ENCODE measurements around the gene PASD1.
"Not testable (repeated sequence)": the region's sequence is repeated elsewhere in the genome, so short reads cannot be mapped to it uniquely, and the experiment has no call there.

Gene PASD1

GRCh38 chrX:151570561-151570960 is 7.1 kb downstream of the PASD1 start:
- TF ChIP-seq, protein P1, sequence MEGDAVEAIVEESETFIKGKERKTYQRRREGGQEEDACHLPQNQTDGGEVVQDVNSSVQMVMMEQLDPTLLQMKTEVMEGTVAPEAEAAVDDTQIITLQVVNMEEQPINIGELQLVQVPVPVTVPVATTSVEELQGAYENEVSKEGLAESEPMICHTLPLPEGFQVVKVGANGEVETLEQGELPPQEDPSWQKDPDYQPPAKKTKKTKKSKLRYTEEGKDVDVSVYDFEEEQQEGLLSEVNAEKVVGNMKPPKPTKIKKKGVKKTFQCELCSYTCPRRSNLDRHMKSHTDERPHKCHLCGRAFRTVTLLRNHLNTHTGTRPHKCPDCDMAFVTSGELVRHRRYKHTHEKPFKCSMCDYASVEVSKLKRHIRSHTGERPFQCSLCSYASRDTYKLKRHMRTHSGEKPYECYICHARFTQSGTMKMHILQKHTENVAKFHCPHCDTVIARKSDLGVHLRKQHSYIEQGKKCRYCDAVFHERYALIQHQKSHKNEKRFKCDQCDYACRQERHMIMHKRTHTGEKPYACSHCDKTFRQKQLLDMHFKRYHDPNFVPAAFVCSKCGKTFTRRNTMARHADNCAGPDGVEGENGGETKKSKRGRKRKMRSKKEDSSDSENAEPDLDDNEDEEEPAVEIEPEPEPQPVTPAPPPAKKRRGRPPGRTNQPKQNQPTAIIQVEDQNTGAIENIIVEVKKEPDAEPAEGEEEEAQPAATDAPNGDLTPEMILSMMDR (IDR thresholded peaks at IDR 0.05; ENCODE audit: low read depth, low read length), result no peak
- no peak overlapping the region for H3K4me3 ChIP-seq (replicated peaks in 1 of 2; ENCODE audit: low read depth in 2 of 2, low read length in 2 of 2)
- no peak for DNase-seq (ENCODE audit: low read depth in 2 of 2)

GRCh38 chrX:151593384-151593783 is 29.9 kb downstream of the PASD1 start:
- H3K4me3 ChIP-seq (replicated peaks in 1 of 2; ENCODE audit: low read depth in 2 of 2, low read length in 2 of 2); DNase-seq (ENCODE audit: low read depth in 2 of 2): not testable (repeated sequence)

- TF ChIP-seq, protein P1 (IDR thresholded peaks at IDR 0.05; ENCODE audit: low read depth, low read length), result no peak
- H3K4me3 ChIP-seq (replicated peaks in 1 of 2; ENCODE audit: low read depth in 2 of 2, low read length in 2 of 2), result no peak overlapping the region
- no peak for DNase-seq (ENCODE audit: low read depth in 2 of 2)
Measured at GRCh38 chrX:151596282-151596681, 32.8 kb downstream of the PASD1 start.

- TF ChIP-seq, protein P1 (IDR thresholded peaks at IDR 0.05; ENCODE audit: low read depth, low read length), result no peak
- no peak overlapping the region for H3K4me3 ChIP-seq (replicated peaks in 1 of 2; ENCODE audit: low read depth in 2 of 2, low read length in 2 of 2)
Measured at GRCh38 chrX:151604931-151605330, 41.5 kb downstream of the PASD1 start.

DNA sequence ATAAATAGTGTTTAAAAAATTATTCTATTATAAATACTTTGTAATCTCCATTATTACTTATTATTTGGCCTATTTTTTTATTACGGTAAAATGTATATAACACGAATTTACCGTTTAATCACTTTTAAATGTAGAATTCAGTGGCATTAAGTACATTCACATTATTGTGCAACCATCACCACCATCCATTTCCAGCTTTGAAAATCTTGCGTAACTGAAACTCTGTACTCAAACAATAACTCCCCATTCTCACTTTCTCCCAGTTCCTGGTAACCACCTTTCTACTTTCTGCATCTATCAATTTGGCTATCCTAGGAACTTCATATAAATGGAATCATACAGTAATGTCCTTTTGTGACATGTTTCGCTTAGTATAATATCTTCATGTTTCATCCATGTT is 45.7 kb downstream of the PASD1 start:
- TF ChIP-seq, protein P1 (IDR thresholded peaks at IDR 0.05; ENCODE audit: low read depth, low read length), result no peak
- DNase-seq (ENCODE audit: low read depth in 2 of 2), result no peak
- H3K4me3 ChIP-seq (replicated peaks in 1 of 2; ENCODE audit: low read depth in 2 of 2, low read length in 2 of 2), result no peak overlapping the region

More at GRCh38 chrX:151604931-151605330, 41.5 kb downstream of the PASD1 start:
- DNase-seq (ENCODE audit: low read depth in 2 of 2), result no peak

DNA sequence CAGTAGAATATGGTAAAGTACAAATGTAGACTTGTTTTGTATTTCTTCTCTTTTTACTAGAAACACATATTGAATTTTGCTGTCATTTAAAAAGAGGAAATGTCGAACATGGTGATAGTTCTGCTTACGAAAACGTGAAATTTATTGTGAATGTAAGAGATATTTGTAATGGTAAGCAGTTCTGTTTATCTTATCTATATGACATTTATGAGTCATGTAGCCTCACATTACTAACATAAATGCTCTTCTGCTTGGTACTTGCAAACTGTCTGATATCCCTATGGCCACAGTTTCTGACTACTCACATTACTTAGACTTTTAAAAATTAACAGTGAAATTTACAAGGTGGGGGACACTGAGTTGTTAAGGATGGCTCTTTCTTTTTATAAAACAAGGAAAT is 57.9 kb downstream of the PASD1 start:
- H3K4me3 ChIP-seq (replicated peaks in 1 of 2; ENCODE audit: low read depth in 2 of 2, low read length in 2 of 2), result no peak overlapping the region
- no peak for DNase-seq (ENCODE audit: low read depth in 2 of 2)
- TF ChIP-seq, protein P1 (IDR thresholded peaks at IDR 0.05; ENCODE audit: low read depth, low read length), result no peak

DNA sequence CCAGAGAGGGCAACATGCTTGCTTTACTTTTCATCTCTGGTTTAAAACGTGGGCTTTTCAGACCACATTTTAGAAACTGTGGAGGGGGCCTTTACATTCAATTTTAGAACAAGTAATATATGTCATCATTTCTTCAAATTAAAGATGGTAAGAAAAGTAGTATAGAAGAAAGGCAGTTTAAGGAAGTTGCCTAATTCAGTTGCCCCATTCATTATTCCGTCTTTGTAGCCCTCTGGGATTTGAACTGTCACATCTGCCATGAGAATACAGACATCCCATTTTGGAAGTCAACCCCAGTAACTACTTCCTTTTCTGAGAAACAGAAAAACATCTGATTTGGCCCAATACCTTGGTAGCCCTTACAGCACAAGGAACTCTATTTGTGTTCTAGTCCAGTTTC is 61.2 kb downstream of the PASD1 start:
- DNase-seq (ENCODE audit: low read depth in 2 of 2), result no peak
- H3K4me3 ChIP-seq (replicated peaks in 1 of 2; ENCODE audit: low read depth in 2 of 2, low read length in 2 of 2), result no peak overlapping the region
- TF ChIP-seq, protein P1 (IDR thresholded peaks at IDR 0.05; ENCODE audit: low read depth, low read length), result no peak

Data from cardiac fibroblast (primary cell).